DND-41 (cell line): ENCODE data around the gene RBPJ.

Experiments
- EZH2 ChIP-seq: IDR thresholded peaks from 3 replicates; pipeline ENCODE4 v1.6.1; 2012; ENCODE audit warnings: borderline replicate concordance, low read depth, mild to moderate bottlenecking, moderate library complexity, low read length, inconsistent platforms; ENCODE audit not compliant: severe bottlenecking
- TF ChIP-seq, protein P1 (sequence below): IDR thresholded peaks from 2 replicates; pipeline ENCODE4 v1.5.1; 2012; ENCODE audit warnings: borderline replicate concordance, low read length, moderate library complexity, mild to moderate bottlenecking; ENCODE audit not compliant: poor library complexity, severe bottlenecking; ENCODE audit errors: extremely low read depth

DNA sequence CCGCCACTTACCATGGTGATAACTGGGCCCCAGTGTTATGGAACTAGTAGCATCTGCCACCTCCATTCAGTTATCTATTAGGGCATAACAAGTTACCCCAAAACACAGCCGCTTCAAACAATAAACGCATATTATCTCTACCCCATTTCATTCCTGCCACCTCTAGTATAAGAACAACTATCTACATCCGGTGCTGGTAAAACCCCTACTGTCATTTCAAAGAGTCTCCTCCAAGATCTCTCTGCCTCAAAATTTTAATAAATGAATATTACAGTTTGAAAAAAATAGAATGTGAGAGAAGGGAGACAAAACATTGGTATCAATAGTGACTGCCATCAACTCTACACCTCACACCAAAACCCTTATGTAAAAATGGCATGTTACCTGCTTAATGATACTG lies 35.5 kb upstream of the RBPJ start:
- TF ChIP-seq, protein P1, sequence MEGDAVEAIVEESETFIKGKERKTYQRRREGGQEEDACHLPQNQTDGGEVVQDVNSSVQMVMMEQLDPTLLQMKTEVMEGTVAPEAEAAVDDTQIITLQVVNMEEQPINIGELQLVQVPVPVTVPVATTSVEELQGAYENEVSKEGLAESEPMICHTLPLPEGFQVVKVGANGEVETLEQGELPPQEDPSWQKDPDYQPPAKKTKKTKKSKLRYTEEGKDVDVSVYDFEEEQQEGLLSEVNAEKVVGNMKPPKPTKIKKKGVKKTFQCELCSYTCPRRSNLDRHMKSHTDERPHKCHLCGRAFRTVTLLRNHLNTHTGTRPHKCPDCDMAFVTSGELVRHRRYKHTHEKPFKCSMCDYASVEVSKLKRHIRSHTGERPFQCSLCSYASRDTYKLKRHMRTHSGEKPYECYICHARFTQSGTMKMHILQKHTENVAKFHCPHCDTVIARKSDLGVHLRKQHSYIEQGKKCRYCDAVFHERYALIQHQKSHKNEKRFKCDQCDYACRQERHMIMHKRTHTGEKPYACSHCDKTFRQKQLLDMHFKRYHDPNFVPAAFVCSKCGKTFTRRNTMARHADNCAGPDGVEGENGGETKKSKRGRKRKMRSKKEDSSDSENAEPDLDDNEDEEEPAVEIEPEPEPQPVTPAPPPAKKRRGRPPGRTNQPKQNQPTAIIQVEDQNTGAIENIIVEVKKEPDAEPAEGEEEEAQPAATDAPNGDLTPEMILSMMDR, result no peak
- no peak for TF ChIP-seq EZH2
